Osteoblast (primary cell): Measurements from ENCODE around the gene KLRG1. TPM values are rescaled to one million over a fixed set of nuclear protein-coding genes. Genes with fewer than 3 reads are reported as not detected.

Experiments
- DNase-seq: peaks from one replicate; pipeline ENCODE4 v3.0.0; 2011; ENCODE audit warnings: low spot score, mixed read lengths; ENCODE audit not compliant: insufficient read length; ENCODE audit errors: missing footprints
- H2AFZ ChIP-seq: 2 replicates; pipeline ENCODE4 v1.6.0; 2011; ENCODE audit warnings: mild to moderate bottlenecking, low read length
- H3K27ac ChIP-seq: 2 replicates; pipeline ENCODE4 v1.5.1; 2011; ENCODE audit warnings: mild to moderate bottlenecking, low read depth, low read length, moderate library complexity
- H3K27me3 ChIP-seq: 2 replicates; pipeline ENCODE4 v1.6.0; 2012; ENCODE audit warnings: mild to moderate bottlenecking, control low read depth, inconsistent platforms, low read length, moderate library complexity; ENCODE audit not compliant: insufficient read depth
- H3K36me3 ChIP-seq: 2 replicates; pipeline ENCODE4 v1.5.1; 2011; ENCODE audit warnings: mild to moderate bottlenecking, low read length, control low read depth, moderate library complexity; ENCODE audit not compliant: insufficient read depth
- H3K4me1 ChIP-seq: 2 replicates; pipeline ENCODE4 v1.5.1; 2011; ENCODE audit warnings: mild to moderate bottlenecking, low read length, control low read depth, moderate library complexity; ENCODE audit not compliant: insufficient read depth
- H3K4me2 ChIP-seq: 2 replicates; pipeline ENCODE4 v1.6.0; 2011; ENCODE audit warnings: mild to moderate bottlenecking, low read length; ENCODE audit not compliant: insufficient read depth
- H3K4me3 ChIP-seq: fragments of 200-600 bp; sonication (generic); 3 replicates; pipeline ENCODE4 v1.5.1; 2012; ENCODE audit warnings: mild to moderate bottlenecking, low read length, inconsistent platforms; ENCODE audit not compliant: insufficient read depth
- H3K79me2 ChIP-seq: 2 replicates; pipeline ENCODE4 v1.6.0; 2012; ENCODE audit warnings: mild to moderate bottlenecking, low read length, control low read depth, inconsistent platforms; ENCODE audit not compliant: insufficient read depth
- H3K9me3 ChIP-seq: 2 replicates; pipeline ENCODE4 v1.5.1; 2011; ENCODE audit warnings: low read depth, low read length, control low read depth
- H4K20me1 ChIP-seq: 2 replicates; pipeline ENCODE4 v1.6.0; 2012; ENCODE audit warnings: mild to moderate bottlenecking, low read length, control low read depth; ENCODE audit not compliant: insufficient read depth
- CTCF ChIP-seq: IDR thresholded peaks from 2 replicates; pipeline ENCODE4 v1.5.1; 2011; ENCODE audit warnings: mild to moderate bottlenecking, low read depth, low read length, moderate library complexity; ENCODE audit errors: extremely low read depth
- total RNA-seq: library from RNA; depleted of rRNA; stranded (reverse); fragments of >200 nt; gene quantifications from 2 replicates; pipeline ENCODE4 v1.2.3, GENCODE V29; 2012

Gene KLRG1
- total RNA-seq, 1 donor: under 0.01 TPM

GRCh38 chr12:8993827-8994226, 4.5 kb downstream of the KLRG1 start:
- Histone ChIP-seq H3K4me1 (no peaks in the 10 kb centered on the region), H3K4me3 (no peak overlapping the region), H3K9me3 (no peaks in the 10 kb centered on the region), H3K27ac (no peak overlapping the region), H3K79me2 (no peaks in the 10 kb centered on the region), H4K20me1 (no peaks in the 10 kb centered on the region), H2AFZ (no peak overlapping the region), H3K27me3 (no peaks in the 10 kb centered on the region), H3K36me3 (no peaks in the 10 kb centered on the region), H3K4me2 (no peak overlapping the region)
- TF ChIP-seq CTCF: no peak
- no peak for DNase-seq

- no peak for TF ChIP-seq CTCF
Measured at GRCh38 chr12:8995021-8995775, 5.9 kb downstream of the KLRG1 start.

GRCh38 chr12:8996682-8997405, 7.5 kb downstream of the KLRG1 start:
- Histone ChIP-seq H3K36me3 (no peaks in the 10 kb centered on the region), H4K20me1 (no peaks in the 10 kb centered on the region), H3K27ac (no peak overlapping the region), H3K79me2 (no peaks in the 10 kb centered on the region), H3K27me3 (no peaks in the 10 kb centered on the region), H3K4me3 (no peak overlapping the region), H3K9me3 (no peaks in the 10 kb centered on the region), H2AFZ (no peak overlapping the region), H3K4me1 (no peaks in the 10 kb centered on the region), H3K4me2 (no peak overlapping the region)
- DNase-seq: no peak
- TF ChIP-seq CTCF: no peak

More at GRCh38 chr12:8995021-8995775, 5.9 kb downstream of the KLRG1 start:
- no peak overlapping the region for H3K27ac ChIP-seq
- no peak overlapping the region for H3K4me2 ChIP-seq
- H3K4me3 ChIP-seq: no peak overlapping the region
- no peak overlapping the region for H2AFZ ChIP-seq
- no peaks in the 10 kb centered on the region for H3K79me2 ChIP-seq
- H3K27me3 ChIP-seq: no peaks in the 10 kb centered on the region
- no peaks in the 10 kb centered on the region for H3K36me3 ChIP-seq
- H3K4me1 ChIP-seq: no peaks in the 10 kb centered on the region
- H4K20me1 ChIP-seq: no peaks in the 10 kb centered on the region
- no peak for DNase-seq
- no peaks in the 10 kb centered on the region for H3K9me3 ChIP-seq

DNA sequence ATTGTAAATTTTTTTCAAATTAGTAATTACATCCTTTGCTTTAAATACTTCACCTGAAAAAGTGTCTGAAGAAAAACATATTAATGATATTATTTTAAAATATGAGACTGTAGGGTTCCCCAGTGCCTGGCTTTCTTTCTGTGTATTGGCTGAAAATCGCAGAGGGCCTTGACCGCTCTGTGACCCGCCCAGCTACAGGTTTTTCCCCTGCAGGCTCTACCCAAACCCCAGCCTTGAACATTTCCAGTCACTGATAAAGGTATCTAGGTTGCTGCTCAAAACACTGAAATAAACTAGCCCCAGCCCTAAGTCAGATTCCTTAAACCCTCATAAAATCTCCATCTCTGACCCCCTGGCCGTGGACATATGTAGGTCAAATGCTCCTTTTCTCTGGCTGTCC, 11.9 kb downstream of the KLRG1 start:
- Histone ChIP-seq H3K9me3 (no peaks in the 10 kb centered on the region), H3K27me3 (no peaks in the 10 kb centered on the region)

More for the DNA sequence above, 11.9 kb downstream of the KLRG1 start:
- H3K79me2 ChIP-seq: no peaks in the 10 kb centered on the region
- H3K4me2 ChIP-seq: no peak overlapping the region
- no peak for DNase-seq
- H3K36me3 ChIP-seq: no peaks in the 10 kb centered on the region
- TF ChIP-seq CTCF: no peak
- H3K27ac ChIP-seq: no peak overlapping the region
- no peak overlapping the region for H3K4me3 ChIP-seq
- H3K4me1 ChIP-seq: no peaks in the 10 kb centered on the region
- H2AFZ ChIP-seq: no peak overlapping the region
- H4K20me1 ChIP-seq: no peaks in the 10 kb centered on the region
